Progenitor cell of endocrine pancreas (in vitro differentiated cells): ENCODE results near the gene IFNA8. TPM values are rescaled to one million over a fixed set of nuclear protein-coding genes. Genes with fewer than 3 reads are reported as not detected.
A peak's percentile ranks its signal among the peaks of the same experiment; 100 is the strongest.

Source experiments
- DNase-seq: peaks from one replicate; pipeline ENCODE4 v3.0.0; 2021; ENCODE audit warnings: low spot score; ENCODE audit not compliant: unreplicated experiment
- H3K27ac Mint-ChIP-seq: 2 replicates; pipeline ENCODE4 v1.8.0; 2021; ENCODE audit warnings: mild to moderate bottlenecking, moderate library complexity, mixed read lengths
- H3K27me3 Mint-ChIP-seq: 2 replicates; pipeline ENCODE4 v1.8.0; 2021; ENCODE audit warnings: mixed read lengths
- H3K36me3 Mint-ChIP-seq: 2 replicates; pipeline ENCODE4 v1.8.0; 2022; ENCODE audit warnings: mixed read lengths; ENCODE audit not compliant: insufficient read depth
- H3K4me1 Mint-ChIP-seq: 2 replicates; pipeline ENCODE4 v1.8.0; 2021; ENCODE audit warnings: low read depth, mixed read lengths
- H3K4me3 Mint-ChIP-seq: 2 replicates; pipeline ENCODE4 v1.8.0; 2021; ENCODE audit warnings: low read depth, mild to moderate bottlenecking, moderate library complexity, mixed read lengths
- H3K9me3 Mint-ChIP-seq: 2 replicates; pipeline ENCODE4 v1.8.0; 2021; ENCODE audit warnings: low read depth, mixed read lengths
- total RNA-seq: library from RNA; stranded (reverse); gene quantifications from 2 replicates; pipeline ENCODE4 v1.2.1, GENCODE V29; 2021
- TF ChIP-seq, protein P1 (sequence below): fragments of 200-600 bp; sonication (generic); IDR thresholded peaks from one replicate; pipeline ENCODE4 v1.5.0; 2021; ENCODE audit warnings: antibody characterized with exemption, mild to moderate bottlenecking; ENCODE audit not compliant: unreplicated experiment

The IFNA8 gene
- total RNA-seq, 1 donor from 2014 or later = not detected

DNA sequence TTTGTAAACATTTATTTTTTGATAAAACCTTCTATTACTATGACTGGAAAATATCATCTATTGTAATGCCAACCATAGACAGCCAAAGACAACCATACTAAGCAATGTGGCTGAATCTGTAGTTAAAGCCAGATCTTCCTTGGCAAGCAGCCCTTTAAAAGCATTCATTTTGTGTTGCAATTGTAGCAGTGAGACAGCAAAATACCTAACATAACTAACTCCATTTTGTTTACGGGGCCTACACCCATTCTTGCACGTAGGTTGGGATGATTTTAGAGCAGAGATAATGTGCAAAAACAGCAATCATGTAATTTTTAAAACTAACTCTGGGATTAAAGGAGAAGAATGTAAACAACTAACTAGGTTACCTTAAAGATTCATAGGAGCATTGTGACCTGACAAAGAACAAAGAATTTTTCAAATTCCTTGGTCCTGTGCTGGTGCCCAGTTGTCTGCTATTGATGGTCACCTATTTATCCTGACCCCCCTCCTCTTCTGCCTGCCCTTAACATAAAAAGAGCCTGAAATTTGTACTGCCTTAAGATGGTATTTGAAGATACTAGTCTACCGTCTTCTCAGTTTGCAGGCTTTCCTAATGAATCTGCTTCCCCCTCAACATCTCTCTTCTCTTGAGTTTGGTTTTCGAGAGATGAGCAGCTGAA, 41.9 kb downstream of the IFNA8 start:
- DNase-seq = no peak

DNA sequence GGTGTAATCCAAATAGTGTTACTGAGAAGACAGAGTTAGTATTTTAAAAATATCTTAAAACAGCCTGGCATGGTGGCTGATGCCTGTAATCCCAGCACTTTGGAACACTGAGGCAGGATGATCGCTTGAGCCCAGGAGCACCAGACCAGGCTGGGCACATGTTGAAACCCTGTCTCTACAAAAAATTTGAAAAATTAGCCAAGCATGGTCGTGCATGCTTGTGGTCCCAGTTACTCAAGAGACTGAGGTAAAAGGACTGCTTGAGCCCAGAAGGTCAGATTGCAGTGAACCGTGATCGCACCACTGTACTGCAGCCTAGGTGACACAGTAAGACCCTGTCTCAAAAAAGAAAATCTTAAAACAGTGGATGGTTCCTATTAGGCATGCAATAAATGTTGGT, 43.8 kb downstream of the IFNA8 start:
- peaks cover 10% of the 10 kb centered on the region for H3K36me3 Mint-ChIP-seq
- no peak overlapping the region for H3K27ac Mint-ChIP-seq
- TF ChIP-seq, protein P1, sequence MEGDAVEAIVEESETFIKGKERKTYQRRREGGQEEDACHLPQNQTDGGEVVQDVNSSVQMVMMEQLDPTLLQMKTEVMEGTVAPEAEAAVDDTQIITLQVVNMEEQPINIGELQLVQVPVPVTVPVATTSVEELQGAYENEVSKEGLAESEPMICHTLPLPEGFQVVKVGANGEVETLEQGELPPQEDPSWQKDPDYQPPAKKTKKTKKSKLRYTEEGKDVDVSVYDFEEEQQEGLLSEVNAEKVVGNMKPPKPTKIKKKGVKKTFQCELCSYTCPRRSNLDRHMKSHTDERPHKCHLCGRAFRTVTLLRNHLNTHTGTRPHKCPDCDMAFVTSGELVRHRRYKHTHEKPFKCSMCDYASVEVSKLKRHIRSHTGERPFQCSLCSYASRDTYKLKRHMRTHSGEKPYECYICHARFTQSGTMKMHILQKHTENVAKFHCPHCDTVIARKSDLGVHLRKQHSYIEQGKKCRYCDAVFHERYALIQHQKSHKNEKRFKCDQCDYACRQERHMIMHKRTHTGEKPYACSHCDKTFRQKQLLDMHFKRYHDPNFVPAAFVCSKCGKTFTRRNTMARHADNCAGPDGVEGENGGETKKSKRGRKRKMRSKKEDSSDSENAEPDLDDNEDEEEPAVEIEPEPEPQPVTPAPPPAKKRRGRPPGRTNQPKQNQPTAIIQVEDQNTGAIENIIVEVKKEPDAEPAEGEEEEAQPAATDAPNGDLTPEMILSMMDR = no peak
- no peak overlapping the region for H3K4me3 Mint-ChIP-seq
- no peaks in the 10 kb centered on the region for H3K9me3 Mint-ChIP-seq
- H3K27me3 Mint-ChIP-seq = no peaks in the 10 kb centered on the region
- peaks cover 3% of the 10 kb centered on the region for H3K4me1 Mint-ChIP-seq
- DNase-seq = no peak

More for the DNA sequence above, 41.9 kb downstream of the IFNA8 start:
- Mint-ChIP-seq H3K27me3 (no peaks in the 10 kb centered on the region), H3K36me3 (peaks cover 7% of the 10 kb centered on the region), H3K27ac (no peak overlapping the region), H3K4me1 (peaks cover 13% of the 10 kb centered on the region), H3K9me3 (no peaks in the 10 kb centered on the region), H3K4me3 (no peak overlapping the region)
- TF ChIP-seq, protein P1 = no peak

DNA sequence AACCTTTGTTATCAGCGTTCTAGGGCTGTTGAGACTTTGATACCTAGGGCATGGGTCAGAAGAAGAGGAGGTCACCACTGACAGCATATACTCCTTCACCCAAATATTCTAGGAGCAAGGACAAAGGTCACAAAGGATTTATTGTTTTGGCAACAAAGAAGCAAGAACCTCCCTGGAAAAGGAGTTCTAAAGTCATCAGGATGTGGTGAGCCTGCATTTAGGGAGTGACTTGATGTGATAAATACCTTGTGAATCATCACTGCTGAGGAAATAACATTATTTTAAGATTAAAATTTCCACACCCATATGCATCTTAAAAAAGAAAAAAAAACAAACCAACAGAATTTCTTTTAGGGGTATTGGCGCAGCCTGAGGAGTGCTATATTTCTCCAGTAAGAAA, 45.2 kb downstream of the IFNA8 start:
- Mint-ChIP-seq H3K27me3 (no peaks in the 10 kb centered on the region), H3K9me3 (peaks cover 3% of the 10 kb centered on the region), H3K36me3 (peaks cover 18% of the 10 kb centered on the region), H3K4me1 (peaks cover 2% of the 10 kb centered on the region), H3K27ac (no peak overlapping the region), H3K4me3 (no peak overlapping the region)
- TF ChIP-seq, protein P1 = no peak
- no peak for DNase-seq

DNA sequence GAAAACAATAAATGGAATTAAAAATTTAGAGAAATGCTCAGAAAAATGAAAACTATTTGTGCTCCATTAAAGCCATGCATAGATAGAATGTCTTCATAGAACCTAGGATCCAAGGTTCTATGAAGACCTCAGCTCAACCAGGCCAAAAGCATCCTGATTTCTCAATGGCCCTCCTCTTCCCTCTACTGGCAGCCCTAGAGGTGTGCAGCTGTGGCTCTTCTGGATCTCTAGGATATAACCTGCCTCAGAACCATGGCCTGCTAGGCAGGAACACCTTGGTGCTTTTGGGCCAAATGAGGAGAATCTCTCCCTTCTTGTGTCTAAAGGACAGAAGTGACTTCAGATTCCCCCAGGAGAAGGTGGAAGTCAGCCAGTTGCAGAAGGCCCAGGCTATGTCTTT, 46.4 kb downstream of the IFNA8 start:
- Mint-ChIP-seq H3K27me3 (no peaks in the 10 kb centered on the region), H3K27ac (no peak overlapping the region), H3K36me3 (peaks cover 18% of the 10 kb centered on the region), H3K9me3 (peaks cover 3% of the 10 kb centered on the region), H3K4me1 (peaks cover 2% of the 10 kb centered on the region), H3K4me3 (no peak overlapping the region)
- TF ChIP-seq, protein P1 = peak; percentile 53
- no peak for DNase-seq

Other genes with a start within 250 kb of the IFNA8 start
- gene IFNA21, start 242.5 kb upstream of the IFNA8 start, total RNA-seq = not detected in 2 replicates
- not detected in 2 replicates for gene IFNA4, start 221.5 kb upstream of the IFNA8 start, total RNA-seq
- not detected in 2 replicates for gene IFNA7, start 206.9 kb upstream of the IFNA8 start, total RNA-seq
- not detected in 2 replicates for gene IFNA10, start 202.0 kb upstream of the IFNA8 start, total RNA-seq
- gene IFNA16, start 191.8 kb upstream of the IFNA8 start, total RNA-seq = not detected in 2 replicates
- gene IFNA17, start 180.9 kb upstream of the IFNA8 start, total RNA-seq = not detected in 2 replicates
- not detected in 2 replicates for gene IFNA14, start 169.1 kb upstream of the IFNA8 start, total RNA-seq
- gene IFNA5, start 103.8 kb upstream of the IFNA8 start, total RNA-seq = not detected in 2 replicates
- 35.5 and 35.9 TPM in 2 replicates for gene KLHL9, start 73.7 kb upstream of the IFNA8 start, total RNA-seq
- gene IFNA6, start 58.2 kb upstream of the IFNA8 start, total RNA-seq = not detected in 2 replicates
- not detected in 2 replicates for gene IFNA13, start 41.1 kb upstream of the IFNA8 start, total RNA-seq
- not detected in 2 replicates for gene IFNA2, start 23.7 kb upstream of the IFNA8 start, total RNA-seq
- not detected in 2 replicates for gene IFNA1, start 31.3 kb downstream of the IFNA8 start, total RNA-seq
- 2.5 and 3.6 TPM in 2 replicates for gene IFNE, start 73.2 kb downstream of the IFNA8 start, total RNA-seq